HuH-7 (cell line): Measurements from ENCODE around the gene GALNT2.

ENCODE experiments used
- DNase-seq: peaks from one replicate; pipeline ENCODE4 v3.0.0; 2011; ENCODE audit warnings: low spot score

GALNT2 gene

DNA sequence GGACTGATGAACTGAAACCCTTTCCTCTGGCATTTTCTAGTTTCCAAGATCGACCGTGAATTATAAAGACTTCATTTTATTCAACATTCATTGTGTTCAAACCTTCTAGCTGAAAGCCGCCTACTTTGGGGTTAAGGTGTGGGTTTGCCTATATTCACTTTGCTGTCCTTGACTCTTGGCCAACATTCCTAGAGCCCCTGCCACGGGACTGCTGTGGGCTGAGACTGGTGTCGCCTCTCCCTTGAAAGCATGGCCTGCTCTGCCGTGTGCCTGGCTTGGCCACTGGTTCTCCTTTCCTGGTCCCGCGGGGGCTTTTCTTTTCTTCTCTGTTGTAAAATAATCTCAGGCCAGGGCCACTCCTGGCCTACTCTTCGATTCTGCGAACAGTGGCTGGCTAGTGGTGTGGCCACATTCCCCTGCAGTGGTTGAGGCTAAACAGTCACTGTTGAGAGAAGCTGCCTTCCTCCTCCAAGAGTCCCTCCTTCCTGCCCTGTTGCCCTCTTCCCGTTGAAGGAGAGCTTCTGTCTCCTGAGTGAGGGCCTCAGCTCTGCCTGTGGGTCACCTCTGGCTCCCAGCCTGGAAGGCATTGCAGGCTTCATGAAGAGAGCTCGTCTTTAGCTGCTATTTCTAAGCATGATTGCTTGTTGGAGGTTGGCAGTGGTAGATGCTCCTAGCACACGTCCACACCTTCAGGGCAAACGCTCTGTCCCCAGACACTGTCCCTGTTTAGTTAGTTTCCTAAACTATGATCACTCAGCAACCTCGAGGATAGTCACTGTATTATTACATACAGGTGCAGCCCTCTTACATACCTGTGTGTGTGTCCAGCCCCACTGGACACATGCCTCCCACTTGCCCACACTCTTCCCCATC, 80.5 kb downstream of the GALNT2 start:
- no peak for DNase-seq

DNA sequence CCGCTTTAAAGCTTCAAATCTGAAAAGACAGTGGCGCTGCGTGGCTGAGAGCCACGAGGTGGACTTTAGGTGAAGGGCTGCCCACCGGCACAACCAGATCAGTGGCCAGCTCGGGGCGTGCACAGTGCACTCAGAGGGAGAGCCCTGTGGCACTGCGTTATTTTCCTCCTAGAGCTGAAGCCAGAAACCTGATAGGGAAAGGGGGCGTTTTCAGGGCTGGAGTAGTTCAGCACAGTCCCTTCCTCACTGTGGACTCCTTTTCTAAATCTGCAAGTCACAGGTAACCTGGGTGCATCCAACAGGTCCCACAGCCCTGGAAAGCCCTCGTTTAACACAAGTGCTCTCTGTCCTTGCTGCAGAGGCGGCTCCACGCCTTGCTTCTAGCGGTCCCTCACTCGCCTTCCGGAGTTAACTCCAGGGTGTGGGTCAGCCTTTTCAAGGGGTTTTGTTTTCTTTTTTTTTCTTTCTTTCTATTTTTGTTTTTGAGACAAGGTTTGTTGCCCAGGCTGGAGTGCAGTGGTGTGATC, 81.2 kb downstream of the GALNT2 start:
- DNase-seq = no peak

DNA sequence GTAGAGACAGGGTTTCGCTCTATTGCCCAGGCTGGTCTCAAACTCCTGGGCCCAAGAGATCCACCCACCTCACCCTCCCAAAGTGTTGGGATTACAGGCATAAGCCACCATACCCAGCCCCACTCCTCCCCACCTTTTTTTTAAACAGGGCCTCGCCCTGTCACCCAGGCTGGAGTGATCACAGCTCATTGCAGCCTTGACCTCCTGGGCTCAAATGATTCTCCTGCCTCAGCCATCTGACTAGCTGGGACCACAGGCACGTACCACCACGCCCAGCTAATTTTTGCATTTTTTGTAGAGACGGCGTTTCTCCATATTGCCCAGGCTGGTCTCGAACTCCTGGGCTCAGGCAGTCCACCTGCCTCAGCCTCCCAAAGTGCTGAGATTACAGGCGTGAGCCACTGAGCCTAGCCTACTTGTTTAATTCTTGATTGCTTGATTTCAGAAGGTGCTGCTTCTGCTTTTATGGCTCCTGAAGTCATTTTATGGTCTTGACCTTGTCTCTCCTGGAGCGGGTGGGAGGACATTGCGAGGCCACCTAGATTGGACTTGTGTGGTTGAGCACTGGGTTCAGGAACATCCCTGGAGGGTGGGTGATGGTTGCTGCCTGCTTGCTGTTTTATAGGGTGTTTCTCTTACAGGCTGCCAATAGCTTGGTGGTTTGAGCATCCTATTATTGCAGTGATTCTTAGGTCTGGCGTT, 81.9 kb downstream of the GALNT2 start:
- DNase-seq = no peak

DNA sequence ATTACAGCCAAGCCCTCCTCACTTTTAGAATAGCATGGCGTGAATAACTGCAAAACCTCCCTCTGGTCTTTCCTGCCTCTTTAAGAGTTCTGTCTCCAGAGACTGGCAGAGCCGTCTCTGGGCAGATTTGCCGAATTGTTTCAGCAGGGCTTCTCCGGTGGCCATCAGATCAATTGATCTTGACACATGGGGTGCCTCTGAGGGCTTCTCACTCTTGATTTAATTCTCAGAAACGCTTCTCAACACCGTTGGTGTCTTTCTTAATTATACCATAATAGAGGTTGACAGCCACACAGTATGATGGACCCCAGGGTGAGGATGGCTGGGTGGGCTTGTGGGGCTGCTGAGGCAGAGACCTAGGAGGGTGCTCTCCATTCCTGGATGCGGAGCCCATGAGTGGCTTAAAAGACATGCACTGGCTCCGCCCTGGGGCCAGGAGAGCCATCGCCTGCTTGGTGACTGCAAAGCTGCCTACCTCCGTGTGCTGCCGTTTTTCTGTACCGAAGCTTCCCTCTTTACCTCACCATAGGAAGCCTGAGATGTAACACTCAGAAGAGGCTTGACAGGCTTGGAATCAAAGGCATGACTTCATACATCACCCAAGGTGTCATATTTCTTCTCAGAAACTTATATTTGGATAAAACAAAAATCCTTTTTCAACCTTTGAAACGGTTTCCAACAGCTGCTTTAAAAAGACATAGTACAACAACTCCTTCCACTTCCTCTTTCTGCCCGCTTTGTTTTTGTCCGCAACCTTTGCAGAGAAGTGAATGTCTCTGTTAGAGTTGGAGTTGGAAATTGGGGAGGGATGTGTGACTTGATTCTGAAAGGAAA, 82.9 kb downstream of the GALNT2 start:
- no peak for DNase-seq

GRCh38 chr1:230150615-230151014, 83.6 kb downstream of the GALNT2 start:
- no peak for DNase-seq

- DNase-seq = no peak
These were observed 85.0 kb downstream of the GALNT2 start for GRCh38 chr1:230151924-230152468.

DNA sequence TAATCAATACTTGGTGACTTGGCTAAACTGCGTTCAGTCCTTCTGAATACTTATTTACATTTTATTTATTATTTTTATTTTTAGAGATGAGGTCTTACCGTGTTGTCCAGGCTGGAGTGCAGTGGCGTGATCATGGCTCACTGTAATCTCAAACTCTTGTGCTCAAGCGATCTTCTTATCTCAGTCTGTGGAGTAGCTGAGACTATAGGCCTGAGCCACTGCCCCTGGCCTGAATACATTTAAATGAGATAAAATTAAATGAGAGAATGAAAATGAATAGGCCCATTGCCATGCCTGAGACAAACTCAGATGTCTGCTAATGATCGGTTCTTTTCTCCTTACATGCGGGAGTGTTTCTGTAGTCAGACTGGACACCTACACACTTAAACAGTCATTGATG, 86.0 kb downstream of the GALNT2 start:
- DNase-seq = no peak

GRCh38 chr1:230153641-230154296, 86.7 kb downstream of the GALNT2 start:
- peak; percentile 58 for DNase-seq

- DNase-seq = no peak
These were observed 88.0 kb downstream of the GALNT2 start for GRCh38 chr1:230155021-230155420.

GRCh38 chr1:230156068-230156467, 89.0 kb downstream of the GALNT2 start:
- no peak for DNase-seq

DNA sequence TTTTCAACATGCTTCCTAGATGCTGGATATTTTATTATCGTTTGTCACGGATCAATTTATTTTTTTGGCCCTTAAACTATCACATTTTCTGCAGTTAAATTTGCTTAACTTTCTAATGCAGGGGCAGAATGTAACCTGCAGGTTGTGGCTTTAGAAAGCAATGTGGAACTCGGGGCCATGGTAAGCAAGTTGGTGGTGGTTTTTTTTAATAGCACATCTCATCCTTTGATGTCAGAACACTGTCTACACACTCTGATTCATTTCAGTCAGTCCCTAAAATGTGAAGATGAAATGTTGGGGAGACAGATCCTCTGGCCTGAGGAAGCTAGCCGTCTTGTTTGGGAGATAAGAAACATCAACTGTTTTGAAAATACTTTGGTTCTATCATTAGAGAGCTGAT, 89.5 kb downstream of the GALNT2 start:
- no peak for DNase-seq

- DNase-seq = peak; percentile 59
These were observed 90.7 kb downstream of the GALNT2 start for GRCh38 chr1:230157420-230158390.

- peak; percentile 70 for DNase-seq
These were observed 91.6 kb downstream of the GALNT2 start for GRCh38 chr1:230158415-230159291.

- DNase-seq = no peak
These were observed 92.5 kb downstream of the GALNT2 start for GRCh38 chr1:230159580-230159979.

- no peak for DNase-seq
These were observed 94.1 kb downstream of the GALNT2 start for GRCh38 chr1:230160957-230161771.

- DNase-seq = no peak
These were observed 96.2 kb downstream of the GALNT2 start for GRCh38 chr1:230163205-230163604.

DNA sequence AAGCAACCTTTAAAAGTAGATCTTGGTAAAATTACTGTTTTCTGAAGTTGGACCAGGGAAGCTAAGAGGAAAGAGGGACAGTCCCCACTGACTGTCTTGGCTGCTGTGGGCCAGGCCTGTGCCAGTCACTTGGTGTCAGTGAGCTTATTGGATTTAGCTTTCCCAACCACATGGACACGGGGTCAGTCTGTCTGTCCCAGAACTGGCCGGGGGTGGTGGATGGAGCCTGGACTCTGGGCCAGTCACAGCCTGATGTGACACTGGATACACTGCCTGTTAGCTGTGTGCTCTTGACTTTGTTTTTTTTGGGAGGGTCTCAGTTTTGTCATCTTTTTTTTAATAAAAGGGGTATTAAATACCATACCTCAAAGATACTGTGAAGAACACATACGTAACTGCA, 96.7 kb downstream of the GALNT2 start:
- DNase-seq = no peak

GRCh38 chr1:230165536-230165935, 98.5 kb downstream of the GALNT2 start:
- no peak for DNase-seq
